NCI-H1436 (cell line): ENCODE data around the gene FYTTD1.

Source experiments
- DNase-seq: peaks from one replicate; lab custom pipeline; 2025; lab: John Stamatoyannopoulos, UW

FYTTD1 gene

GRCh38 chr3:197836244-197836643 lies 86.6 kb downstream of the FYTTD1 start:
- DNase-seq: no peak
